GM12878 (cell line): ENCODE data around the gene PDPK1. TPM values are rescaled to one million over a fixed set of nuclear protein-coding genes. Genes with fewer than 3 reads are reported as not detected.

Experiments used
- ATAC-seq: fragments of 200-7000 bp; cut with Tn5 transposase; 3 replicates; pipeline ENCODE4 v1.9.1; 2020; ENCODE audit warnings: mild to moderate bottlenecking, moderate library complexity
- BruUV-seq: library from RNA; stranded (reverse); fragments of 400-500 nt; replicated peaks from 2 replicates; lab custom pipeline; 2021; lab: Mats Ljungman, UMichigan
- CTCF ChIA-PET: fragments of 300-600 bp; sonication (Branson Sonifier 250); formaldehyde crosslinking; extraction: SDS; loops from one replicate; lab custom pipeline; 2021; ENCODE audit warnings: inconsistent platforms; lab: Yijun Ruan, JAX
- POLR2A ChIA-PET: fragments of 350-600 bp; formaldehyde crosslinking; extraction: SDS; loops from one replicate; lab custom pipeline; 2021; ENCODE audit warnings: inconsistent platforms; lab: Charles Lee
- RAD21 ChIA-PET: fragments of 300-600 bp; sonication (Branson Sonifier 250); formaldehyde crosslinking; loops from one replicate; lab custom pipeline; 2023; ENCODE audit warnings: antibody characterized with exemption; ENCODE audit not compliant: unreplicated experiment; lab: Charles Lee
- SMC1A ChIA-PET: fragments of 300-600 bp; sonication (Branson Sonifier 250); formaldehyde crosslinking; loops from one replicate; lab custom pipeline; 2023; ENCODE audit not compliant: unreplicated experiment, uncharacterized antibody; lab: Charles Lee
- DNase-seq: peaks from one replicate; pipeline ENCODE4 v3.0.0-alpha.2; 2011; ENCODE audit warnings: low read depth, low spot score
- FAIRE-seq: peaks from 3 replicates; lab custom pipeline; 2011; peaks lifted over from hg19 to GRCh38; lab: Jason Lieb, UNC
- H2AFZ ChIP-seq: 2 replicates; pipeline ENCODE4 v1.6.0; 2011; ENCODE audit warnings: low read depth, low read length, control low read depth; ENCODE audit not compliant: control insufficient read depth
- H3K27ac ChIP-seq: 2 replicates; pipeline ENCODE4 v1.5.1; 2011; ENCODE audit warnings: control low read depth; ENCODE audit not compliant: control insufficient read depth, insufficient read depth
- H3K27me3 ChIP-seq, 2 experiments: replicated peaks in 1 of 2; 2 replicates each; pipeline versions ENCODE4 v1.6.0 to v1.6.1; 2011; ENCODE audit warnings: low read length in 1 of 2; ENCODE audit not compliant: control insufficient read depth in 2 of 2, insufficient read depth in 2 of 2
- H3K36me3 ChIP-seq, 2 experiments: 2 replicates each; pipeline ENCODE4 v1.5.1; 2011; ENCODE audit warnings: low read length in 1 of 2; ENCODE audit not compliant: control insufficient read depth in 2 of 2, insufficient read depth in 2 of 2
- H3K4me1 ChIP-seq: 2 replicates; pipeline ENCODE4 v1.6.1; 2011; ENCODE audit warnings: mild to moderate bottlenecking, low read length, moderate library complexity, mixed read lengths; ENCODE audit not compliant: control insufficient read depth, insufficient read depth
- H3K4me2 ChIP-seq: 2 replicates; pipeline ENCODE4 v1.6.0; 2011; ENCODE audit warnings: control low read depth; ENCODE audit not compliant: control insufficient read depth, insufficient read depth
- H3K4me3 ChIP-seq: fragments of 200-600 bp; sonication (generic); 2 replicates; pipeline ENCODE4 v1.5.1; 2016
- H3K79me2 ChIP-seq: 2 replicates; pipeline ENCODE4 v1.6.0; 2011; ENCODE audit warnings: low read length; ENCODE audit not compliant: control insufficient read depth, insufficient read depth
- H3K9ac ChIP-seq: 2 replicates; pipeline ENCODE4 v1.8.0; 2011; ENCODE audit warnings: low read length, control low read depth, mixed read lengths; ENCODE audit not compliant: control insufficient read depth, insufficient read depth
- H3K9me3 ChIP-seq: replicated peaks from 3 replicates; pipeline ENCODE4 v1.5.1; 2011; ENCODE audit warnings: mild to moderate bottlenecking, low read length; ENCODE audit not compliant: control insufficient read depth, insufficient read depth
- H4K20me1 ChIP-seq: 2 replicates; pipeline ENCODE4 v1.6.0; 2011; ENCODE audit not compliant: control insufficient read depth, insufficient read depth
- CBFB ChIP-seq: IDR thresholded peaks from 2 replicates; pipeline ENCODE4 v1.6.1; 2016; ENCODE audit warnings: antibody characterized with exemption, low read depth
- CHD4 ChIP-seq: fragments of 200-600 bp; sonication (generic); IDR thresholded peaks from 2 replicates; pipeline ENCODE4 v1.6.1; 2016; ENCODE audit warnings: mild to moderate bottlenecking
- CTCF ChIP-seq, 3 experiments: IDR thresholded peaks in 2 of 3; conservative IDR thresholded peaks in 1 of 3; 2 replicates each; pipeline ENCODE4 v1.5.1; 2011; ENCODE audit warnings: low read depth in 3 of 3, low read length in 3 of 3, mild to moderate bottlenecking in 3 of 3, control low read depth in 2 of 3, moderate library complexity in 2 of 3, inconsistent platforms in 1 of 3, mixed read lengths in 1 of 3; ENCODE audit not compliant: control insufficient read depth in 2 of 3, insufficient read depth in 1 of 3; ENCODE audit errors: extremely low read depth in 1 of 3
- DPF2 ChIP-seq: fragments of 450-650 bp; IDR thresholded peaks from 2 replicates; pipeline ENCODE4 v1.6.1; 2017; ENCODE audit warnings: mild to moderate bottlenecking
- EED ChIP-seq: sonication (generic); IDR thresholded peaks from 2 replicates; pipeline ENCODE4 v1.6.1; 2016; ENCODE audit warnings: antibody characterized with exemption, low read depth
- ETV6 ChIP-seq, 2 experiments: fragments of 450-650 bp in 1 of 2; IDR thresholded peaks in 1 of 2; conservative IDR thresholded peaks in 1 of 2; 2 replicates each; pipeline ENCODE4 v1.6.1; 2014; ENCODE audit warnings: antibody characterized with exemption in 1 of 2, borderline replicate concordance in 1 of 2, low read depth in 1 of 2, mild to moderate bottlenecking in 1 of 2, moderate library complexity in 1 of 2
- HCFC1 ChIP-seq: fragments of 150-350 bp; IDR thresholded peaks from 2 replicates; pipeline ENCODE4 v1.6.1; 2014; ENCODE audit warnings: low read length
- HDAC6 ChIP-seq: fragments of 200-600 bp; sonication (generic); IDR thresholded peaks from one replicate; pipeline ENCODE4 v1.8.0; 2017; ENCODE audit warnings: antibody characterized with exemption; ENCODE audit not compliant: unreplicated experiment
- MEF2A ChIP-seq: IDR thresholded peaks from 2 replicates; pipeline ENCODE4 v1.6.1; 2011; ENCODE audit warnings: low read depth, mild to moderate bottlenecking, low read length, moderate library complexity; ENCODE audit not compliant: insufficient read depth
- MYC ChIP-seq: IDR thresholded peaks from 2 replicates; pipeline ENCODE4 v1.6.1; 2011; ENCODE audit warnings: mild to moderate bottlenecking, low read length, moderate library complexity, inconsistent platforms; ENCODE audit not compliant: insufficient read depth, insufficient replicate concordance, insufficient read length, severe bottlenecking
- POLR2AphosphoS2 ChIP-seq: IDR thresholded peaks from 2 replicates; pipeline ENCODE4 v1.6.1; 2011; ENCODE audit warnings: low read depth, mild to moderate bottlenecking, low read length, improper control_type of control experiment, moderate library complexity
- RAD51 ChIP-seq: fragments of 450-650 bp; IDR thresholded peaks from 2 replicates; pipeline ENCODE4 v1.6.1; 2016; ENCODE audit warnings: moderate library complexity, mild to moderate bottlenecking, inconsistent platforms
- SMAD5 ChIP-seq: IDR thresholded peaks from 2 replicates; pipeline ENCODE4 v1.6.1; 2016; ENCODE audit warnings: antibody characterized with exemption, low read depth
- TCF12 ChIP-seq: IDR thresholded peaks from 2 replicates; pipeline ENCODE4 v1.6.1; 2011; ENCODE audit warnings: low read depth, mild to moderate bottlenecking, low read length
- ZNF384 ChIP-seq: IDR thresholded peaks from 2 replicates; pipeline ENCODE4 v1.6.1; 2012; ENCODE audit warnings: low read depth, mild to moderate bottlenecking, low read length, improper control_type of control experiment, borderline replicate concordance
- WGBS: methylation state at CpG from one replicate; pipeline ENCODE4 v1.1.6; 2016; ENCODE audit warnings: low lambda C conversion rate; ENCODE audit not compliant: insufficient replicate concordance, insufficient coverage; ENCODE audit errors: missing lambda C conversion rate; 5-methylcytosine and 5-hydroxymethylcytosine counted together
- in situ Hi-C: fragments of 300-500 bp; cut with MboI; formaldehyde crosslinking; loops from 9 replicates; pipeline ENCODE4 v1.14.3; 2018; ENCODE audit warnings: mixed read lengths
- intact Hi-C: fragments of 100-400 bp; cut with micrococcal nuclease; formaldehyde crosslinking; loops from one replicate; pipeline ENCODE4 v1.14.2; 2022; ENCODE audit not compliant: unreplicated experiment
- polyA plus RNA-seq, 11 experiments: library from polyadenylated mRNA; depleted of rRNA in 4 of 11; unstranded in 6 of 11; stranded (reverse) in 5 of 11; fragments of >200 nt; fragmentation: Nextera tagmentation in 4 of 11; fragmentation: Illumina TruSeq in 1 of 11; extraction: Ambion mirVana in 4 of 11; extraction: Trizol in 1 of 11; gene quantifications; 1 replicate in 1 of 11; 2 replicates in 10 of 11; pipeline versions ENCODE4 v1.2.1 to v1.2.3, GENCODE V29; 2011 to 2016; ENCODE audit warnings: inconsistent platforms in 2 of 11, missing spikeins in 2 of 11, low read depth in 1 of 11
- total RNA-seq, 4 experiments: library from RNA; depleted of rRNA in 3 of 4; stranded (reverse); fragments of >200 nt in 3 of 4; fragmentation: Illumina TruSeq in 1 of 4; extraction: Trizol in 1 of 4; gene quantifications; 2 replicates each; pipeline versions ENCODE4 v1.2.1 to v1.2.3, GENCODE V29; 2013 to 2021
- TF ChIP-seq, protein P1 (sequence below): fragments of 450-650 bp; IDR thresholded peaks from 2 replicates; pipeline ENCODE4 v1.6.1; 2017; ENCODE audit warnings: mild to moderate bottlenecking
- TF ChIP-seq, protein P2 (sequence below): IDR thresholded peaks from 2 replicates; pipeline ENCODE4 v1.6.1; 2011; ENCODE audit warnings: low read depth, mild to moderate bottlenecking, low read length, moderate library complexity, borderline replicate concordance; ENCODE audit errors: extremely low read depth

PDPK1 gene
- total and polyA plus RNA-seq, 10 of the 15 experiments (the other 5 are each of a cell fraction or from before 2014, with no cell fraction given) = 3.9 to 41.3 (median 25.5) TPM

- RAD21 ChIA-PET = interaction anchor here (1.2 kb wide), 1 partner anchor 265 kb away, joined by 3 read pairs; no protein-coding TSS in a partner anchor
- in situ Hi-C loops (no loop called here), intact Hi-C loops (no loop called here)
- no peaks in the 10 kb centered on the region for H4K20me1 ChIP-seq
- CTCF ChIA-PET = interaction anchor here (1.2 kb wide), 1 partner anchor 67 kb away, joined by 5 read pairs; no protein-coding TSS in a partner anchor
- H3K79me2 ChIP-seq = peaks cover 19% of the 10 kb centered on the region
- no peak for FAIRE-seq
- SMC1A ChIA-PET = no interaction called here
- WGBS = under 1% methylated on average over 58 of the region's 58 CpGs
- H3K4me3 ChIP-seq = peak overlapping the region; percentile 81
- H3K27me3 ChIP-seq = no peaks in the 10 kb centered on the region
- ATAC-seq = peak; percentile 86
- POLR2A ChIA-PET = interaction anchor here (0.6 to 1.4 kb wide), 5 partner anchors 11 to 389 kb away, joined by 3 to 4 read pairs (median 3); partner anchors contain the start of genes KCTD5 and PGP
- H3K27ac ChIP-seq = peak overlapping the region; percentile 82
- H3K4me2 ChIP-seq = peak overlapping the region; percentile 63; the same call in 1 of the 2 replicates
- BruUV-seq = TSS peak; percentile 65
- H3K36me3 ChIP-seq = peaks cover 3 to 4% of the 10 kb centered on the region in 2 experiments; a peak in 3 of 4 replicates
- H3K9ac ChIP-seq = peak overlapping the region; percentile 94
- peak; percentile 82 for DNase-seq
- peaks cover 5% of the 10 kb centered on the region for H3K4me1 ChIP-seq
- H2AFZ ChIP-seq = peak overlapping the region; percentile 66
- H3K9me3 ChIP-seq = no peaks in the 10 kb centered on the region
- TF ChIP-seq ETV6 (conservative IDR thresholded peaks at IDR 0.05 in 1 of 2, IDR thresholded peaks at IDR 0.05 in 1 of 2; ENCODE audit: borderline replicate concordance in 1 of 2, low read depth in 1 of 2) = peak in 1 of 2 experiments; percentile 65; a peak in 2 of 4 replicates
- TF ChIP-seq HDAC6 = no peak
- TF ChIP-seq, protein P1, sequence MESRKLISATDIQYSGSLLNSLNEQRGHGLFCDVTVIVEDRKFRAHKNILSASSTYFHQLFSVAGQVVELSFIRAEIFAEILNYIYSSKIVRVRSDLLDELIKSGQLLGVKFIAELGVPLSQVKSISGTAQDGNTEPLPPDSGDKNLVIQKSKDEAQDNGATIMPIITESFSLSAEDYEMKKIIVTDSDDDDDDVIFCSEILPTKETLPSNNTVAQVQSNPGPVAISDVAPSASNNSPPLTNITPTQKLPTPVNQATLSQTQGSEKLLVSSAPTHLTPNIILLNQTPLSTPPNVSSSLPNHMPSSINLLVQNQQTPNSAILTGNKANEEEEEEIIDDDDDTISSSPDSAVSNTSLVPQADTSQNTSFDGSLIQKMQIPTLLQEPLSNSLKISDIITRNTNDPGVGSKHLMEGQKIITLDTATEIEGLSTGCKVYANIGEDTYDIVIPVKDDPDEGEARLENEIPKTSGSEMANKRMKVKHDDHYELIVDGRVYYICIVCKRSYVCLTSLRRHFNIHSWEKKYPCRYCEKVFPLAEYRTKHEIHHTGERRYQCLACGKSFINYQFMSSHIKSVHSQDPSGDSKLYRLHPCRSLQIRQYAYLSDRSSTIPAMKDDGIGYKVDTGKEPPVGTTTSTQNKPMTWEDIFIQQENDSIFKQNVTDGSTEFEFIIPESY = no peak; the same call in 1 of the 2 replicates
- TF ChIP-seq CTCF (IDR thresholded peaks at IDR 0.05 in 2 of 3, conservative IDR thresholded peaks at IDR 0.05 in 1 of 3; ENCODE audit: control insufficient read depth in 2 of 3, extremely low read depth in 1 of 3, insufficient read depth in 1 of 3, low read depth in 3 of 3, low read length in 3 of 3) = 0 out of 6 replicates have a peak, but pooled peaks of 1 of the 3 experiments have one; percentile 6
- TF ChIP-seq MEF2A = peak; percentile 76; the same call in 1 of the 2 replicates
- TF ChIP-seq CHD4 = no peak
- TF ChIP-seq, protein P2, sequence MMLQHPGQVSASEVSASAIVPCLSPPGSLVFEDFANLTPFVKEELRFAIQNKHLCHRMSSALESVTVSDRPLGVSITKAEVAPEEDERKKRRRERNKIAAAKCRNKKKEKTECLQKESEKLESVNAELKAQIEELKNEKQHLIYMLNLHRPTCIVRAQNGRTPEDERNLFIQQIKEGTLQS = peak; percentile 77; the same call in 1 of the 2 replicates
- TF ChIP-seq RAD51 = peak; percentile 96
- TF ChIP-seq TCF12 = peak; percentile 63; the same call in 1 of the 2 replicates
- 0 out of 2 replicates have a peak, but pooled peaks have one; percentile 31 for TF ChIP-seq ZNF384
- peak; percentile 87 for TF ChIP-seq HCFC1
- peak; percentile 87 for TF ChIP-seq MYC
- TF ChIP-seq DPF2 = peak; percentile 74
- peak; percentile 98 for TF ChIP-seq POLR2AphosphoS2
- peak; percentile 55; the same call in 1 of the 2 replicates for TF ChIP-seq EED
- peak; percentile 84; the same call in 1 of the 2 replicates for TF ChIP-seq SMAD5
- peak; percentile 82; the same call in 1 of the 2 replicates for TF ChIP-seq CBFB
These were observed 65.6 kb downstream of the PDPK1 start for GRCh38 chr16:2603165-2604015.
